AG04449 (cell line): ENCODE measurements around the gene QRFP.

Experiments
- CTCF ChIA-PET: fragments of 350-600 bp; formaldehyde crosslinking; extraction: SDS; loops from one replicate; lab custom pipeline; 2021; ENCODE audit warnings: antibody characterized with exemption; lab: Yijun Ruan, JAX
- POLR2A ChIA-PET: fragments of 400-600, 350-600 bp; formaldehyde crosslinking; extraction: SDS; loops from one replicate; lab custom pipeline; 2020; ENCODE audit warnings: antibody characterized with exemption, inconsistent platforms; lab: Yijun Ruan, JAX
- DNase-seq: peaks from one replicate; pipeline ENCODE4 v3.0.0-alpha.2; 2010; ENCODE audit warnings: low read depth, low spot score
- H3K4me3 ChIP-seq: 2 replicates; pipeline ENCODE4 v1.5.1; 2011; ENCODE audit warnings: low read depth, mild to moderate bottlenecking, control low read depth, low read length
- CTCF ChIP-seq: IDR thresholded peaks from one replicate; pipeline ENCODE4 v1.5.1; 2011; ENCODE audit warnings: mild to moderate bottlenecking, moderate library complexity, low read length, control low read depth, inconsistent platforms; ENCODE audit not compliant: insufficient read depth; ENCODE audit errors: missing control alignments

QRFP gene

GRCh38 chr9:130861372-130862180 is 35.0 kb downstream of the QRFP start:
- no peak overlapping the region for H3K4me3 ChIP-seq
- DNase-seq, result no peak
- ChIA-PET POLR2A (interaction anchor here (0.7 to 1.3 kb wide), 3 partner anchors 15 to 155 kb away, joined by 3 to 4 read pairs (median 3); no protein-coding TSS in a partner anchor), CTCF (interaction anchor here (1.0 to 12.4 kb wide), 13 partner anchors 8 to 187 kb away, joined by 3 to 786 read pairs (median 12); partner anchors contain the start of gene ABL1)
- no peak for TF ChIP-seq CTCF

- TF ChIP-seq CTCF, result peak; percentile 54
- CTCF ChIA-PET, result interaction anchor here (1.1 to 12.4 kb wide), 7 partner anchors 7 to 151 kb away, joined by 3 to 786 read pairs (median 12); no protein-coding TSS in a partner anchor
- POLR2A ChIA-PET, result interaction anchor here (0.6 to 1.1 kb wide), 2 partner anchors 14 to 1123 kb away, joined by 3 to 4 read pairs; no protein-coding TSS in a partner anchor
- peak; percentile 95 for DNase-seq
- H3K4me3 ChIP-seq, result no peak overlapping the region; the same call in 1 of the 2 replicates
Observed at GRCh38 chr9:130860458-130861316, 35.9 kb downstream of the QRFP start.

DNA sequence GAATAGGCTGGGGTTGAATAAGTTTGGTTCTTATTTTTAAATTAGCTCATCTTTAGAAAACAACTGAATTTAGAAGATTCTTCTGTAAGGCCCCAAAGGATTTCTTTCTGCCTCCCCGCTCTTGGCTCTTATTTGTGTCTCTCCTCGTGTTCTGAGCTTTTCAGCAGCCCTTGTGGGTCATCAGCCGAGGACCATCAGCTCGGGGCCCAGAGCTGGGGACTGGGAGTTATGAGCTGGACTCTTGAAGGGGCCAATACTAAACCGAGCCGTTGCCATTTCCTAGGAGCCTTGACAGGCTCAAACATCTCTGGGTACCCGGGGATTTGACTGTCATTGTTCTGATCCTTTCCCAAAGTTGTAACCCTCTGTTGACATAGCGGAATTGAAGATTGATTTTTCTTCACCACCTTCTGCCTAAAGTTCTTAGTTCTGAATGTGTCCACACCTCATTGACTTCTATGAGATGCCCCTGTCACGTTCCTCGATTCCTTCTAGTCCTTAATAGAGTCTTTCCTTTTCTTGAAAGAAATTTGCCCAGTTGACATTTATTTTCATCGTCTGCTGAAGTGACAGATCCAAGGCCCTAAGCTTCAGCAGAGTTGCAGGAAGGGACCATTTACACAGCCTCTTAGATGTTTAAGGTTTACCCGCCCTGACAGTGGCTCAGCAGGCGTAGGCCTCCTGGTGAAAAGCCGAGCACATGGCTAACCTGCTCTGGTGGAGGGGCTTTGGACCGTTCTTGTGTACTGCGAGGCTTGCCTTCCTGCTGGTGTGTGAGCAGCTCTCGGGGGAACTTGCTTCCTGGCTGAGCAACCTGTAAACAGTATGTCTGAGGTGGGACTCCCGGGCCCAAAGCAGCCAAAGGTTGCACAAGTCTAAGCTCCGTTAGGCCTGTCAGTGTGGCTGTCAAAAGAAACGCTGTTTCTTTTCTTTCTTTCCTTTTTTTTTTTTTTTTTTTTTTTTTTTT is 37.6 kb downstream of the QRFP start:
- TF ChIP-seq CTCF, result no peak
- ChIA-PET CTCF (interaction anchor here (0.5 to 2.9 kb wide), 16 partner anchors 9 to 166 kb away, joined by 3 to 34 read pairs (median 7); partner anchors contain the start of gene EXOSC2), POLR2A (interaction anchor here (0.6 to 2.0 kb wide), 4 partner anchors 11 to 106 kb away, joined by 3 to 24 read pairs (median 4); no protein-coding TSS in a partner anchor)
- no peak overlapping the region for H3K4me3 ChIP-seq
- DNase-seq, result no peak

- POLR2A ChIA-PET, result interaction anchor here (0.5 to 2.0 kb wide), 5 partner anchors 10 to 145 kb away, joined by 3 to 24 read pairs (median 3); no protein-coding TSS in a partner anchor
- peak; percentile 96 for DNase-seq
- no peak overlapping the region; the same call in 1 of the 2 replicates for H3K4me3 ChIP-seq
- no peak for TF ChIP-seq CTCF
- CTCF ChIA-PET, result interaction anchor here (0.5 to 2.9 kb wide), 15 partner anchors 10 to 165 kb away, joined by 3 to 34 read pairs (median 7); partner anchors contain the start of gene EXOSC2
Observed at GRCh38 chr9:130857864-130858738, 38.5 kb downstream of the QRFP start.
